Measurements from ENCODE around the gene TBC1D12. TPM values are rescaled to one million over a fixed set of nuclear protein-coding genes. Genes with fewer than 3 reads are reported as not detected.

TBC1D12 gene
- polyA plus RNA-seq, 6 donors from 2014 or later, result 0.31 to 2.4 (median 0.96) TPM

DNA sequence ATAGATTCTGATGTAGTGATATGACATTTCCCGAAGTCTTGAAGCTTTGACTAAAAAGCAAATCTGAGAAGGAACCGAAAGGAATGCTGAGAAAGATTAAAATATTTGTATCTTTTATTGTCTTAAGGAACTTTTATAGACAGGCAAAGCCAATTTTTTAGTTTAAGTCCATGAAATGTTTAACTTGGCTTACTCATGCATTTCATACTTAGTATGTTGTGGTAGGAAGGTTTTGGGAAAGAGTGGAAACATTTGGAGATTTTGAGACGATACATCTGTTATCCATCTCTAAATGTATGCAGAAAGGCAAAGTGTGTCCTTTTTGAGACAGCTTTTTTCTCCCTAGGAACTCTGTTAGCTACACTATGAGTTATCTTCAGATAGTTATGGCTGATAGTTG lies 10.1 kb downstream of the TBC1D12 start:
- Mint-ChIP-seq H3K36me3 (no peaks in the 10 kb centered on the region), H3K4me3 (no peak overlapping the region), H3K9me3 (no peaks in the 10 kb centered on the region), H3K27ac (no peak overlapping the region), H3K27me3 (peaks cover 0 to 40% (median 15%) of the 10 kb centered on the region in 3 donors), H3K4me1 (peaks cover 0 to 8% (median 8%) of the 10 kb centered on the region in 3 donors)
- ATAC-seq (ENCODE audit: low read depth in 2 of 2) (no peak), DNase-seq (no peak)

DNA sequence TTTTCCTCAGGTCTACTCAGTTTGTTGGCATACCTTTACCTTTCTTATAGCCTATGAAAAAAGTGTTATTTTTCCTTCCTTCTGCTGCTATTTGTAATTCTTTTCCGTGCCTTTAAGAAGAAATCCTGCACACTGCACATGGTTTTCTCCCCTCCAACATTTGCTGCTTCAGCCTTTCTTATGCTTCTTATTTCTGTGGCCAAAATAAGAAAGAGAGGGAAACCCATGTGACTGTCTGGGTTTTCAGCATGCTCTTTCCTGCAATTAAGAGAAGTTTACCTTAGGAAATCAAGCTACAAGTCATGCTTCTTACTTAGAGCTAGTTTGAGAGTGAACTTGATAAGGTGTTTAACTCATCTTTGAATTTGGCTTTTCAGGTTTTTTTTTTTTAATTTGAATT lies 11.0 kb downstream of the TBC1D12 start:
- DNase-seq (no peak), ATAC-seq (ENCODE audit: low read depth in 2 of 2) (no peak)
- Mint-ChIP-seq H3K9me3 (no peaks in the 10 kb centered on the region), H3K27me3 (peaks cover 0 to 34% (median 15%) of the 10 kb centered on the region in 3 donors), H3K4me3 (no peak overlapping the region), H3K36me3 (no peaks in the 10 kb centered on the region), H3K4me1 (peaks cover 0 to 8% (median 8%) of the 10 kb centered on the region in 3 donors), H3K27ac (no peak overlapping the region)

DNA sequence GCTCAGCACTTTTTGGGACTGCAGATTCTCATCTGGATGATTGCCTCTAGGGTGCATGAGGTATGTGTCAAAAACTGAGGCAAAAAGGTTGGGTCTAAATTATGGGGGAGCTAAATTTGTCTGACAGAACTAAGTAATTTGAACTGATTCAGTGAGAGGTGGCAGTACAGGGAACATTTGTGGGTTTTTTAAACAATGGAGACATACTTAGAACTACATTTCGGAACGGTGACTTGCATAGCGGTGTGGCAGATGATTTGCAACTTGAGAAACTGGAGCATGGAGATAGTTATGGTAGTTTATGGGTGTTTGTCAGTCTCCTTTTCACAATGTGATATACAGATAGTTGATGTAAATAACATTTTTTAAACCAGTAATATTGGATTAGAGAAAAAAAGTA lies 14.6 kb downstream of the TBC1D12 start:
- DNase-seq (no peak), ATAC-seq (ENCODE audit: low read depth in 2 of 2) (no peak)
- Mint-ChIP-seq H3K9me3 (no peaks in the 10 kb centered on the region), H3K27ac (no peak overlapping the region), H3K27me3 (peaks cover 0 to 16% (median 4%) of the 10 kb centered on the region in 3 donors), H3K4me3 (no peak overlapping the region), H3K36me3 (no peaks in the 10 kb centered on the region), H3K4me1 (peaks cover 0 to 13% (median 11%) of the 10 kb centered on the region in 3 donors)

DNA sequence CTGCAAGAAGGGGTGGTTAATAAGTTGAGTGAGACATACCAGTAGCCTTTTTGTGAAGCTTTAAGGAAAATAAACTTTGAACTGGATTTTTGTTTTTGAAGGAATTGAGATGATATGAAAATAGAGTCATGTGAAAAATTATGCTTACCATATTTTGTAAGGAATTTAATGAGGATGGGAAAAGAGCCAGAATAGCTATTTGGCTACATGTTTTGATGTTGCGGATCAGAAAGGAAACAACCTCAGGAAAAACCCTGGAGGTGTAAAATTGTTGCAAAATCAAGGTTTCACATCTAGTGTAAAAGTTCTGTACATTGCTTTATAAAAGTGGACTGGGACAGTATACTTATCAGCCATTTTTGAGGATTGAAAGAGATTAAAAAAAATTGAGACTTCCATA lies 15.0 kb downstream of the TBC1D12 start:
- Mint-ChIP-seq H3K4me3 (no peak overlapping the region), H3K36me3 (no peaks in the 10 kb centered on the region), H3K4me1 (peaks cover 0 to 13% (median 11%) of the 10 kb centered on the region in 3 donors), H3K27me3 (peaks cover 0 to 12% (median 4%) of the 10 kb centered on the region in 3 donors), H3K27ac (peak overlapping the region in 1 of 6 donors; percentile 58), H3K9me3 (no peaks in the 10 kb centered on the region)
- ATAC-seq (ENCODE audit: low read depth in 2 of 2), result no peak
- DNase-seq, result no peak

DNA sequence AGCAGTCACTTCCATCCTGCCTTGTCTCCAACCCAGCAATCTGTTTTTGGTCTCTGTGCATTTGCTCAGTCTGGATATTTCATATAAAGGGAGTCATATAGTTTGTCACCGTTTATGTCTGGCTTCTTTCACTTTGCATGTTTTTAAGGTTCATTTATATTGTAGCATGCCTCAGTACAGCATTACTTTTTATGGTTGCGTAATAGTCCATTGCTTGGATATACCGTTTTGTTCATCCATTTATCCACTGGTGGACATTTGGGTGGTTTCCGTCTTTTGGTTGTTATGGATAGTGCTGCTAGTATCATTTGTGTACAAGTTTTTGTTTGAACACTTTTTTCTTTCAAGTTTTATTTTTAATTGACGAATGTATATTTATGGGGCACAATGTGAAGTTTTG lies 18.2 kb downstream of the TBC1D12 start:
- no peak for ATAC-seq (ENCODE audit: low read depth in 2 of 2)
- H3K4me1 Mint-ChIP-seq, result peaks cover 0 to 11% (median 11%) of the 10 kb centered on the region in 3 donors

DNA sequence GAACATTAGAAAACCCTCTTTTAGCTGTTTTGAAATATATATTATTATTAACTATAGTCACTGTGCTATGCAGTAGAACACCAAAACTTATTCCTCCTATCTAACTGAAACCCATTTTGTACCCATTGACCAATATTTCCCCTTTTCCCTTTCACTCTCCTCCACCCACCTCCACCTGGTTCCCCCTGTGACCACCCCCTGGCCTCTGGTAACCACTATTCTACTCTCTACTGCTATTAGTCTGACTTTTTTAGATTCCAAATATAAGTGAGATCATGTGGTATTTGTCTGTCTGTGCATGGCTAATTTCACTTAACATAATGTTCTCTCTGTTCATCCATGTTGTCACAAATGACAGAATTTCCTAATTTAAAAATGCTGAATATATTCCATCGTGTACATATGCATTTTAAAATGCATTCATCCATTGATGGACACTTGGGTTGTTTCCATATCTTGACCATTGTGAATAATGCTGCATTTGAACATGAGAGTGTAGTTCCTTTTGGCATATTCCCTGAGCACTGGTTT lies 18.7 kb downstream of the TBC1D12 start:
- no peak overlapping the region for H3K27ac Mint-ChIP-seq
- peaks cover 0 to 9% (median 8%) of the 10 kb centered on the region in 3 donors for H3K4me1 Mint-ChIP-seq
- H3K9me3 Mint-ChIP-seq, result peaks cover 4 to 13% (median 9%) of the 10 kb centered on the region in 7 donors
- H3K36me3 Mint-ChIP-seq, result peaks cover 0 to 9% of the 10 kb centered on the region in 2 donors
- DNase-seq, result no peak
- no peak overlapping the region for H3K4me3 Mint-ChIP-seq
- H3K27me3 Mint-ChIP-seq, result peaks cover 0 to 19% (median 8%) of the 10 kb centered on the region in 3 donors
- no peak for ATAC-seq (ENCODE audit: low read depth in 2 of 2)

More for the DNA sequence above, 18.2 kb downstream of the TBC1D12 start:
- DNase-seq, result no peak
- peaks cover 0 to 9% of the 10 kb centered on the region in 2 donors for H3K36me3 Mint-ChIP-seq
- no peak overlapping the region for H3K27ac Mint-ChIP-seq
- H3K4me3 Mint-ChIP-seq, result no peak overlapping the region
- H3K27me3 Mint-ChIP-seq, result peaks cover 0 to 22% (median 8%) of the 10 kb centered on the region in 3 donors
- peaks cover 4 to 8% (median 7%) of the 10 kb centered on the region in 7 donors for H3K9me3 Mint-ChIP-seq

DNA sequence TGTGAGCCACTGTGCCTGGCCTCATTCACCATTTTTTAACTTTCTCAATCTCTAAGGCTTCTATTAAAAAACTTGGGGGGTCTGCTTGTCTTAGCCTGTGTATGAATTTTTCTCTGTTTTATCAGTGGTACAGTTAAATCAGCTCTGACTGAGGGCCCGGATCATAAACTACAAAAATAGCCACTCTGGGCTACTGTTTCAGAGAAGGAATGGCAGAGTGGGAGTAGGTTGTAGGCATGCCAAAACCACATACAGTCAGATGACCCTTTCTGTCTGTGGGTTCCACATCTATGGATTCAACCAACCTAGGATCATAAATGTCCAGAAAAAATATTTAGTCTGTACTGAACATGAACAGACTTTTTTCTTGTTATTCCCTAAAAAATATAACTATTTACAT lies 21.3 kb downstream of the TBC1D12 start:
- peaks cover 0 to 11% (median 8%) of the 10 kb centered on the region in 3 donors for H3K27me3 Mint-ChIP-seq
- H3K36me3 Mint-ChIP-seq, result peaks cover 4 to 9% of the 10 kb centered on the region in 2 donors
- peak overlapping the region in 1 of 6 donors; percentile 56 for H3K27ac Mint-ChIP-seq
- peaks cover 0 to 9% (median 7%) of the 10 kb centered on the region in 3 donors for H3K4me1 Mint-ChIP-seq
- ATAC-seq (ENCODE audit: low read depth in 2 of 2), result no peak
- no peak overlapping the region for H3K4me3 Mint-ChIP-seq
- H3K9me3 Mint-ChIP-seq, result peaks cover 4 to 22% (median 16%) of the 10 kb centered on the region in 7 donors
- no peak for DNase-seq

DNA sequence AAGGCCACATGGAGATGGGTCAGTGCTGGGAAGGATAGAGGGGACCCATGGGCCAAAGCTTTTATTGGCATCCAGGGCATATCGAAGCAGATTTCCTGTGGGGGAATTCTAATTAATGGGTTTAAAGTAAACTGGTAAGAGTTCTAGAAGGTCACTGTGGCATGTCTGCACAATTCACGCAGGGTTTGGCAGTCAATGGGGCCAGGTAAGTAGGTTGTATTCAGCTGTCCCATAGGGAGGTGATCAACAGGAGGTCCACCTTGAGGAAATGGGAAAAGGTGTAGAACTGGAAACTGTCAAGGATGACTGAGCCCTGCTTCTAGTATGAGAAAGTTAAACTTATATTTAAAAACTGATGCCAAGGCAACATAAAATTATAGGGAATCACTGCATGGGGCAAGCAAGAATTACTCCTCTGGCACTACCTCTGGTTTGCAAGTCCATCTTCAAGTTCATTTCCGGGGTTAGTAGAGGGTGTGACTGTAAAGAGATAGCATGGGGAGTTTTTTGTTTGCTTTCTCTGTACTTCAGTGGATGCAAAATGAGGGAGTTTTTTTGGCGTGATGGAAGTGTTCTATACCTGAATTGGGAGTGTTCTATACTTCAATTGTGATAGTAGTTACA lies 22.5 kb downstream of the TBC1D12 start:
- Mint-ChIP-seq H3K9me3 (peaks cover 4 to 22% (median 16%) of the 10 kb centered on the region in 7 donors), H3K27me3 (peaks cover 0 to 11% (median 8%) of the 10 kb centered on the region in 3 donors), H3K4me1 (peaks cover 0 to 9% (median 7%) of the 10 kb centered on the region in 3 donors), H3K4me3 (no peak overlapping the region), H3K27ac (no peak overlapping the region), H3K36me3 (peaks cover 5 to 9% of the 10 kb centered on the region in 2 donors)
- ATAC-seq (ENCODE audit: low read depth in 2 of 2), result no peak
- no peak for DNase-seq

DNA sequence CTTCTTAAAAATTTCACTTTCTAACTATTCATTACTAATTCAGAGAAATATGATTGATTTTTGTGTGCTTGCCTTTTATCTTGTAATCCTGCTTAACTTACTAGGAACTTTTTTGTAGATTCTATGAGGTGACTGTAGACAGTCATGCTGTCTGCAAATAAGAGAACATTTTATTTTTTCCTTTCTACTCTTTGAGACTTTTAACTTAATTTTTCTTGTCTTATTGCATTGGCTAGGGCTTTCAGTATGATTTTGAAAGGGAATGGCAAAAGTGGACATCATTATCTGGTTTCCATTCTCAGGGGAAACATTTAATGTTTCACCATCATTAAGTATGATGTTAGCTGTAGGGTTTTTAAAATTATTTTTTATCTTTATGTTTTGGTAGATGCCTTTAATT lies 23.6 kb downstream of the TBC1D12 start:
- no peak overlapping the region for H3K4me3 Mint-ChIP-seq
- ATAC-seq (ENCODE audit: low read depth in 2 of 2), result no peak
- DNase-seq, result no peak
- peaks cover 0 to 15% (median 4%) of the 10 kb centered on the region in 3 donors for H3K27me3 Mint-ChIP-seq
- peaks cover 4 to 22% (median 16%) of the 10 kb centered on the region in 7 donors for H3K9me3 Mint-ChIP-seq
- H3K27ac Mint-ChIP-seq, result no peak overlapping the region
- H3K36me3 Mint-ChIP-seq, result peaks cover 8 to 9% of the 10 kb centered on the region in 2 donors
- peaks cover 0 to 6% (median 6%) of the 10 kb centered on the region in 3 donors for H3K4me1 Mint-ChIP-seq

DNA sequence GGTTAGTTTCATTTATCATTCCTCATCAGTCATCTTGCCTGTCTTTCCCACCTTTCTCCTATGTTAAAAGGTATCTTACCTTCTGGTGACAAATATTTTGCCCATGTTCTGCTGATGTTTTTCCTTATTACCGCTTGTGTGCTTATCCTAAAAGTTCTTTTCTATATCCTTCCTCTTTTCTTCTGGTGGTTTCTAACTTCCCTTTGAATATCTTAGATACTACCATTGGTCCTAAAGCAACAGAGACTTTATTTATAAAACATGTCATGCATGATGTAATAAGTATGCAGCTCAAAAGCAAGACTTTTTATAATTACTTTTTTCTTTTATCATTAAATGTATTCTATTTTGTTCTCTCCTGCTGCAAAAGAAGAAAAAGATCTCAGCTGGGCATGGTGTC lies 24.8 kb downstream of the TBC1D12 start:
- Mint-ChIP-seq H3K4me1 (peaks cover 0 to 4% (median 4%) of the 10 kb centered on the region in 3 donors), H3K36me3 (peaks cover 8 to 9% of the 10 kb centered on the region in 2 donors), H3K27me3 (peaks cover 0 to 16% (median 4%) of the 10 kb centered on the region in 3 donors), H3K9me3 (peaks cover 4 to 22% (median 16%) of the 10 kb centered on the region in 7 donors), H3K27ac (peak overlapping the region in 1 of 6 donors; percentile 44), H3K4me3 (peak overlapping the region in 1 of 8 donors; percentile 7)
- no peak for ATAC-seq (ENCODE audit: low read depth in 2 of 2)
- no peak for DNase-seq

DNA sequence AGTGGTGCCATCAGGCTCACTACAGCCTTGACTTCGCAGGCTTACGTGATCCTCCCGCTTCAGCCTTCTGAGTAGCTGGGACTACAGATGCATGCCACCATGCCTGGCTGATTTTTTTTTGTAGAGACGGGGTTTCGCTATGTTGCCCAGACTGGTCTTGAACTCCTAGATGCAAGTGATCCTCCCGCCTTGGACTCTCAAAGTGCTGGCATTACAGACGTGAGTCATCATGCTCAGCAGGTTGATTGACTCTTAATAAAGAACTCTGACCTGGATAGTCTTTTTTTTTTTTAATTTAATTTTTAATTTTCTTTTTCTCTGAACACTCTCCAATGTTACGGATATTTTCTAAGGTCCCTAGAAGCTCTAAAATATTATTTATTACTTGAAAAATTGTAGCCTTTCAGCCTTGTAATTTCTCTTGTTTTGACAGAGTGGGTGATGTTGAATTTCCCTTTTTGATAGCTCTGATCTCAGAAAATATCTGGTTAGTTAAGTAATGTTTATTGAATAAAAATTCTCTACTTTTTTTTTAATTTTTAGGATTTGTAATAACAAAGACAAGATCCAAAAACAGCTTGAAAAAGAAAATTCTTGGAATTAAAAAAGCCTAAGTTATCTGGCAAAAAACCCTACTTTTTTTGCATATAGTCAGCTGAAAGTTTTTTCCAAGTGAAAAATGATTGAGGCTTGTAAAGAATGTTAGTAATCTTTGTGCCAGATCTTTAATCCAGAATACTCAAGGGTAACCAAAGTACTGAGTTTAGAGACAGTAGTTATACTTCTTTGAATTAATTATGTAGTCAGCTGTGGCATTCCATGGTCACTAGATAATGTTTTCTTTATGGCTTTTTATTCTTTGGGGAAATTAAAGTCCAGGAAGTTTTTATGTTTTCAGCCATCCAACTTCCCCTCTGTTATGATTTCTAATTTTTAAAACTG lies 26.7 kb downstream of the TBC1D12 start:
- ATAC-seq (ENCODE audit: low read depth in 2 of 2), result no peak
- Mint-ChIP-seq H3K36me3 (peaks cover 8 to 9% of the 10 kb centered on the region in 2 donors), H3K9me3 (peaks cover 4 to 22% (median 16%) of the 10 kb centered on the region in 7 donors)

DNA sequence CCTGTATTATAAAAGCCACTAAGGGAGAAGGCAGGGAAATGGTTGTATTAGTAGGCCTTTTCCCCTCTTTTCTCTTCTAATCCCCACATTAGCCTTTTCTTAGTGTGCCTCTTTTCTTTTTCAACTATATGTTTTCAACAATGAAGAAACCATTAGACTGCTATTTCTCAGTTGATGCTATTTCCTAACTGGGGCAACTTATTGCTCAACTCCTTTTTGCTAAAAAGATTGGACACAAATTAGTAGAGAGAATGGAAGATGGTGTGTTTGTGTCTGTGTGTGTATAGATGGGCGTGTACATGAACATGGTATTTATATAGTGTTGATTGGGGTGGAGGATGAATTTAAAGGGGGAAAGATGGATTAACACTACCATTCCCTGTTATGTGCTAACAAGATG lies 28.4 kb downstream of the TBC1D12 start:
- no peak overlapping the region for H3K27ac Mint-ChIP-seq
- peaks cover 0 to 4% (median 4%) of the 10 kb centered on the region in 3 donors for H3K4me1 Mint-ChIP-seq
- H3K4me3 Mint-ChIP-seq, result no peak overlapping the region
- H3K36me3 Mint-ChIP-seq, result peaks cover 0 to 8% of the 10 kb centered on the region in 2 donors
- no peak for DNase-seq
- ATAC-seq (ENCODE audit: low read depth in 2 of 2), result no peak
- peaks cover 0 to 12% (median 9%) of the 10 kb centered on the region in 7 donors for H3K9me3 Mint-ChIP-seq
- H3K27me3 Mint-ChIP-seq, result peaks cover 0 to 6% (median 0%) of the 10 kb centered on the region in 3 donors

More for the DNA sequence above, 26.7 kb downstream of the TBC1D12 start:
- Mint-ChIP-seq H3K4me1 (peaks cover 0 to 4% (median 4%) of the 10 kb centered on the region in 3 donors), H3K27me3 (peaks cover 0 to 16% (median 4%) of the 10 kb centered on the region in 3 donors), H3K27ac (no peak overlapping the region), H3K4me3 (no peak overlapping the region)
- DNase-seq, result no peak

DNA sequence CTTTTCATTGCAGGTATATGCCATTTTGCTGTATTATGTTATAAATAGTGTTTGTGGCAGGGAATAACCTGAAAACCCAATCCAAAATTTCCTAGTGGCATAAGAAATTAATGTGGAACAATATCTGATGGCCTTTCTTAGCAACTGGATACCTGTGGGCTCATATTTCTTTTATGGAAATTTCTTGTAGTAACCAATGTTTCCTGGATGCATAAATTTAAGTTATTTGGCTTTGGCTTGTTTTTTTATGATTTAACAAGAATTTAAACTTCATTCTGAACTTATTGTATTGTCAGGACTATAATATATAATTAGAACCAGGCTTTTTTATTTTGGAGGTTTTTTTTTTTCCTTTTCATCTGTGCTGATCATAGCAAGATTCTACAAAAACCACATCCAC lies 30.1 kb downstream of the TBC1D12 start:
- Mint-ChIP-seq H3K4me1 (no peaks in the 10 kb centered on the region), H3K4me3 (no peak overlapping the region), H3K36me3 (peaks cover 4 to 6% of the 10 kb centered on the region in 2 donors), H3K27me3 (peaks cover 0 to 12% (median 0%) of the 10 kb centered on the region in 3 donors), H3K9me3 (peaks cover 2 to 16% (median 10%) of the 10 kb centered on the region in 7 donors), H3K27ac (no peak overlapping the region)
- DNase-seq, result no peak
- ATAC-seq (ENCODE audit: low read depth in 2 of 2), result no peak

Data from naive B cell (primary cell).